Ascending aorta (tissue), 2 donors: Measurements from ENCODE around the gene SLC16A4. TPM values are rescaled to one million over a fixed set of nuclear protein-coding genes. Genes with fewer than 3 reads are reported as not detected.

Experiments used
- DNase-seq, 2 donors: peaks; one replicate each; pipeline ENCODE4 v3.0.0-alpha.2; 2019; ENCODE audit warnings: low spot score in 2 of 2
- H3K27ac ChIP-seq, 2 donors: fragments of 200-600 bp; sonication (generic); one replicate each; pipeline ENCODE4 v1.5.1; 2016 to 2017; ENCODE audit warnings: mild to moderate bottlenecking in 1 of 2
- H3K27me3 ChIP-seq: fragments of 200-600 bp; sonication (generic); one replicate; pipeline ENCODE4 v1.5.1; 2017
- H3K36me3 ChIP-seq, 2 donors: fragments of 200-600 bp; sonication (generic); one replicate each; pipeline ENCODE4 v1.5.1; 2016
- H3K4me1 ChIP-seq, 2 donors: fragments of 200-600 bp; sonication (generic); one replicate each; pipeline ENCODE4 v1.5.1; 2016 to 2017; ENCODE audit warnings: mild to moderate bottlenecking in 1 of 2
- H3K4me3 ChIP-seq, 2 donors: fragments of 200-600 bp; sonication (generic); one replicate each; pipeline ENCODE4 v1.5.1; 2016 to 2017; ENCODE audit warnings: mild to moderate bottlenecking in 1 of 2
- H3K9me3 ChIP-seq, 2 donors: fragments of 200-600 bp; sonication (generic); one replicate each; pipeline ENCODE4 v1.5.1; 2016
- CTCF ChIP-seq, 3 experiments: fragments of 200-600 bp in 2 of 3; fragments of 450-650 bp in 1 of 3; sonication (generic) in 2 of 3; IDR thresholded peaks; one replicate each; pipeline ENCODE4 v1.5.1; 2016 to 2019; ENCODE audit warnings: antibody characterized with exemption in 3 of 3, mild to moderate bottlenecking in 1 of 3, moderate library complexity in 1 of 3
- intact Hi-C: fragments of 100-400 bp; cut with DNase I; formaldehyde crosslinking; loops from one replicate; pipeline ENCODE4 v1.15.1; 2023
- total RNA-seq: library from RNA; depleted of rRNA; stranded (reverse); fragments of >200 nt; gene quantifications from one replicate; pipeline ENCODE4 v1.1.0, GENCODE V29; 2016

Gene SLC16A4
- total RNA-seq, 1 donor from 2014 or later: 5.6 TPM

- Histone ChIP-seq H3K9me3 (no peaks in the 10 kb centered on the region), H3K27ac (no peak overlapping the region), H3K27me3 (no peaks in the 10 kb centered on the region), H3K36me3 (no peaks in the 10 kb centered on the region), H3K4me3 (no peak overlapping the region), H3K4me1 (no peaks in the 10 kb centered on the region)
- TF ChIP-seq CTCF (IDR thresholded peaks at IDR 0.05): no peak
- no peak for DNase-seq
- intact Hi-C loops: no loop called here
Observed at GRCh38 chr1:110318046-110318445, 72.8 kb downstream of the SLC16A4 start.

- no peak overlapping the region for H3K27ac ChIP-seq
- no peak for DNase-seq
- no peaks in the 10 kb centered on the region for H3K4me1 ChIP-seq
- H3K27me3 ChIP-seq: no peaks in the 10 kb centered on the region
- H3K36me3 ChIP-seq: no peaks in the 10 kb centered on the region
- no peak overlapping the region for H3K4me3 ChIP-seq
- no peaks in the 10 kb centered on the region for H3K9me3 ChIP-seq
- no peak for TF ChIP-seq CTCF (IDR thresholded peaks at IDR 0.05)
- intact Hi-C loops: no loop called here
Observed at GRCh38 chr1:110316735-110317134, 74.1 kb downstream of the SLC16A4 start.

Other genes with a start within 250 kb of the SLC16A4 start
- gene SLC6A17, start 240.5 kb downstream of the SLC16A4 start, total RNA-seq: 0.11 TPM
- 8.4 TPM for gene KCNC4, start 180.7 kb downstream of the SLC16A4 start, total RNA-seq
- gene RBM15, start 51.6 kb downstream of the SLC16A4 start, total RNA-seq: 13.6 TPM
- 21.7 TPM for gene LAMTOR5, start 16.7 kb upstream of the SLC16A4 start, total RNA-seq
- gene PROK1, start 60.1 kb upstream of the SLC16A4 start, total RNA-seq: not detected
- not detected for gene KCNA10, start 128.1 kb upstream of the SLC16A4 start, total RNA-seq
- gene KCNA2, start 215.3 kb upstream of the SLC16A4 start, total RNA-seq: 9.4 TPM